HG03378 (cell line): Measurements from ENCODE around the gene SLCO2B1.

Experiments used
- ATAC-seq: cut with Tn5 transposase; IDR thresholded peaks from one replicate; pipeline ENCODE4 v1.9.1; 2021; ENCODE audit warnings: mild to moderate bottlenecking, moderate library complexity; ENCODE audit not compliant: unreplicated experiment

The SLCO2B1 gene

GRCh38 chr11:75161506-75162095 is 10.7 kb downstream of the SLCO2B1 start:
- no peak for ATAC-seq

- ATAC-seq = no peak
These were observed 12.0 kb downstream of the SLCO2B1 start for GRCh38 chr11:75162954-75163353.

DNA sequence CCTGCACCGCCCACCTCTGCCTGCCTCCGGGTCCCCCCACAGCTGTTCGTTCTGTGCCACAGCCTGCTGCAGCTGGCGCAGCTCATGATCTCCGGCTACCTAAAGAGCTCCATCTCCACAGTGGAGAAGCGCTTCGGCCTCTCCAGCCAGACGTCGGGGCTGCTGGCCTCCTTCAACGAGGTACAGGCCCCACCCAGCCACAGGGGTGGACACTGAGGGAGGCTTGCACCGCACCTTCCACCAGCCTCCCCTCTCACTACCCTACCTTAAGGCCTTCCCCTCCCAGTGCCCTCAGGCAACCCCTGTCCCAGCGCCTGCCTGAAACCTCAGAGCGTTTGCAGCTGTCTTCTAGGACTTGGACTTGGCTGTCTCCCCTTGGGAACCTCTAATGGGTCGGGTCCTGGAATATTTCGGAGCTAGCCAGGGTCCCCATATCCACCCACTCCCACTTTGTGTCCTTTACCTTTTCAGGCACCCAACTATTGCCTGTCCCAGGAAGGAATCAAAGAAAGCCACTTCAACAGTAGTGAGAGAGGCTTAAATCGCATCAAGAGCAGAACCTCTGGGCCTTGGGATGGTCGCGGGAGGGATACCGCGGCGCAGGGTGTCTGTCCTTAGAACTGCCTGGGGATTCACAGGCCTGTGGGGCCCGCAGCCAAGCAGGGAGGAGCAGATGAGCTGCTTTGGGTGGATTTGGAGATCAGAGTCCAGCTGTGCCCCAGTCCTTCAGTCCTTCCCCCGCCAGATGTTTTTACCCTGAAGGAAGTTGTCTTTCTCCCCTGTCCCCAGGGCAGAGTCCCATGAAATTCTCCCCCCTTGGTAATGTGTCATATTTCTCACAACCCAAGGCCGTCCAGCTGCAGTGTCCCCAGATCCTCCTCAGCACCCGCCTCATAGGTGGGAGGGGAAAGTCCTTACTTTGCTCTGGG is 13.3 kb downstream of the SLCO2B1 start:
- ATAC-seq = no peak

GRCh38 chr11:75165721-75166120 is 14.8 kb downstream of the SLCO2B1 start:
- ATAC-seq = no peak

DNA sequence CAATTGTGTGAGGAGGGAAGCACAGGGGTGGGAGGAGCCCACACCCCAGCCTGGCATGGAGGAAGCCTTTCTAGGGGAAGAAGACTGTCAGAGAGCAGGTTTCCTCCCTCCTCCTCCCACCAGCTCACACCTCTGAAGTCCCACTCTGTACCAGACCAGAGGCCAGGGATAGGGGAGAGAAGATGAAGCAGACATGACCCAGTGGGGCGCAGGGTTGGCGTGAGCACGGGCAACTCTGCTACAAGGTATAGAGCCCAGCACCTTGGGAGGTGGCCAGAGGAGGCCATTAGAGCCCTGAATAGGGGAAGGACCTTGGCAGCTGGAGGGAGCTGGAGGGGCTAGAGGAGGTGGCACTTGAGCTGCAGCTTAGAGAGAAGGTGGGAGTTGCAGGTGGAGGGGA is 15.9 kb downstream of the SLCO2B1 start:
- ATAC-seq = no peak

GRCh38 chr11:75167617-75168016 is 16.7 kb downstream of the SLCO2B1 start:
- no peak for ATAC-seq

- no peak for ATAC-seq
These were observed 18.4 kb downstream of the SLCO2B1 start for GRCh38 chr11:75169101-75169885.

DNA sequence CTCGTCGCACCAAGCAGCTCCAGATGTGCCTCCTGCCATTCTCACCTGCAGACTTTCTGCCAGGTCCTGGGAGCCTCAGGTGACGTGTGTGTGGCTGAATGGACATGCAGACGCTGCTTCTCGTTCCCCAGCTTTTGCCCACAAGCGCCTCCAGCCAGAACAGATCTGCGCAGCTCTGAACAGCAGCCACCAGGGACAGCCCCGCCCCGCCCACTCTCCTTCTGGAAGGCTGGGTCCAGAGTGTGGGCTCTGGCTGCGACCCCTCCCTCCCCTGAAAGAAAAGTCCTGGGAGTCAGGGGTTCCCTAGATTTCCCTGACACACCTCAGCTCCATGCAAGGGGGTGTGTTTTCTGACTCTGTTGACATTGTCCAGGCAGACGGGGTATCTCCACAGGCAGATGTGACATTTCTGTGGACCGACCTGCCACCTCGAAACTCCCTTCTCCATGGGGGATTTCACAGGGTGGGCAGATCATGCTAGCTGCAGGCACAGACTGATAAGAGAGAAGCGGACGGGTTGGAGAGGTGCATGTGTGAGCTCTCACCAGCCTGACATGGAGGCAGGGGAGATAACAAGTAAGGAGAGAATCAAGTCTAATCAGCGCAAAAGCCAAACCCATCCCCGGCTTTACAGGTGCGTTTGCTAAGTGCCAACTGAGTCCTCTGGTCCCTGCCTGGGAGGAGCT is 19.8 kb downstream of the SLCO2B1 start:
- no peak for ATAC-seq

DNA sequence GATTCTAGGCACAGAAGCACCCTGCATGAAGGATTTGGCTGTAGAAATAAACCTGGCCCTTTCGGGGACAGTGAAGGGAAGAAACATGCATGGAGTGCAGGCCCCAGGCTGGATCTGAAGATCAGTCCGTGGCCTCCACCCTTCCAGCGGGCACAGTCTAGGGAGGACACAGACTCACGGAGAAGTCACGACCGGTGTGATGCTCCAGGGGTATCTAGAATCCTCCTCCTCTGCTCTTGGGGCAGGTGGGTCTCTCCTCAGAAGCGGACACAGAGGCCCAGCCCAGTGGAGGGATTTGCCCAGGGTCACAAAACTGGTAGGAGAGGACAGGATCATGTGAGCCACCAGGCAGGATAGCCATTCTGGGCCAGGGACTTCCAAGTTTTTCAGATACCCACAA is 22.4 kb downstream of the SLCO2B1 start:
- ATAC-seq = no peak

DNA sequence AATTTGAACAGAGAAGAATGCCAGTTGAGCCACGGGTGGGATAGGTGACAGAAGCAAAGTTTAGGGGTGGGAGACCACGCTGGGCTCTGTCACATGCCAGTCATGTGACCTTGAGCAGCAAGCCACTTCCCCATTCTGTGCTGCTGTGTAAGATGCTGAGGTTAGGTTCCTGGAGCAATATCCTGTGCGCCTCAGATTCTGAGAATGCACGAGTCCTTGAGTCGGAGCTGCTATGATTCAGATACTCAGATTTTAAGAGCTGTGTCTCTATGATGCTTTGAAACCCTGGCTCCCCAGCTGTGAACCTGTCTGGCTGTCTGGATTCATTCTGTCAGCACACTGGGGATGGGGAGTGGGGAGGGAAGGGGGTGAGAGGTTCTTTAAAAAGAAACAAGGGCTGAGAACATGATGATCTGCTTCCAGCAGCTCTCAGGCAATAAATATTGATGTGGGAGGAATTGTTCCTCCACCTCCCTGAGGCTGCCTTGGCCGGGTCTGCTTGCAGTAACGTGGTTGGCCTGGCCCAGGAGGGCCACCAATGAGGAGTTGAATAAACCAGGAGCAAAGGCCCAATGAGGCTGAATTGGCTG is 24.0 kb downstream of the SLCO2B1 start:
- ATAC-seq = no peak

DNA sequence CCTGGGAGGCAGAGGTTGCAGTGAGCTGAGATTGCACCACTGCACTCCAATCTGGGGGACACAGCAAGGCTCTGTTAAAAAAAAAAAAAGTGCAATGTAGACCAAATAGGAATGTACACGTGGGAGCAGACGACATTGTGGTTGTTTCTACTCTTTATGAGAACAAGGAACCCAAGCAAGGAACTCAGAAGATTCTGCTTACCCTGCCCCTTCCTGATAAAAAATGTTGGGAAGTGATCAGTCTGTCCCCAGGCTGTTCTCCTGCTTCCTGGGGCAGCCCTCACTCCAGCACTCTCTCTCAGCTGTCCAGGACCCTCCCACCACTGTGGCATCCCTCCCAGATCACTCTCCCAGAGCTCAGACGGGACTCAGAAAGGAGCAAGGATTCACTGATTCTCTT is 31.8 kb downstream of the SLCO2B1 start:
- ATAC-seq = no peak

- ATAC-seq = no peak
These were observed 33.1 kb downstream of the SLCO2B1 start for GRCh38 chr11:75184051-75184450.

- no peak for ATAC-seq
These were observed 34.0 kb downstream of the SLCO2B1 start for GRCh38 chr11:75184757-75185425.

GRCh38 chr11:75185866-75186265 is 35.0 kb downstream of the SLCO2B1 start:
- no peak for ATAC-seq

- ATAC-seq = no peak
These were observed 36.1 kb downstream of the SLCO2B1 start for GRCh38 chr11:75186999-75187398.

DNA sequence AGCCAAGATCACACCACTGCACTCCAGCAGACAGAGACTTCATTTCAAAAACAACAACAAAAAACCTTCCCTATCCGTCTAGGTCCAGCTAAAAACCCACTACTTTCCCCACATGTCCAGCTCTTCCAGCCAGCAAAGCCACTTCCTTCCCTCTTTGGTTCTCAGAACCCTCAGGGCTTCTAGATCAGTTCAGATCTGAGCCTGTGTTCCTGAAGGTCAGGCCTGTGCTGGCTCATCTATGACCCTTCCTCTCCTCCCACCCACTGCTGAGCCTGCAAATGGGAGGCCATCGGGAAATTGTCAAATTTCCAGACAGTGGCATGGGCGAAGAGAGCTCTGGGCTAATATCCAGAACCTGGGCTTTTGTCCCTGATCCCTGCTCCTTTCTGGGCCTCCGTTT is 37.8 kb downstream of the SLCO2B1 start:
- no peak for ATAC-seq

GRCh38 chr11:75189108-75189507 is 38.2 kb downstream of the SLCO2B1 start:
- no peak for ATAC-seq

DNA sequence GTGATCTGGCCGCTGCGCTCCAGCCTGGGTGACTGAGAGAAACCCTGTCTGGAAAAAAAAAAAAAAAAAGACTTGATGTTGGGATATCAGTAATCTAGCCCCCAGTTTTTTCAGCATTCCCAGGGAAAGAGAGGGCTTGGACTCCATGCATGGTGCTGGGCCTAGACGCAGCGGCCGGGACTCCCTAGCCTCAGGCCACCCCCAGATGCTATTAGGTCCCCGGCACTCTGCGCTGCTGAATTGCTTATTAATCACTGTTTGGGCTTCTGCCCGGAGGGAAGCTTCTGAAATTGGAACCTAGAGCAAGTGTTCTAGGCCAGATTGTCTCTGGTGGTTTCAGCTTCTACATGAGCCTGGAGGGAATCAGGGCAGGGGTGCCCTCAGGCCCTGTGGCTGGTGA is 39.0 kb downstream of the SLCO2B1 start:
- ATAC-seq = no peak

DNA sequence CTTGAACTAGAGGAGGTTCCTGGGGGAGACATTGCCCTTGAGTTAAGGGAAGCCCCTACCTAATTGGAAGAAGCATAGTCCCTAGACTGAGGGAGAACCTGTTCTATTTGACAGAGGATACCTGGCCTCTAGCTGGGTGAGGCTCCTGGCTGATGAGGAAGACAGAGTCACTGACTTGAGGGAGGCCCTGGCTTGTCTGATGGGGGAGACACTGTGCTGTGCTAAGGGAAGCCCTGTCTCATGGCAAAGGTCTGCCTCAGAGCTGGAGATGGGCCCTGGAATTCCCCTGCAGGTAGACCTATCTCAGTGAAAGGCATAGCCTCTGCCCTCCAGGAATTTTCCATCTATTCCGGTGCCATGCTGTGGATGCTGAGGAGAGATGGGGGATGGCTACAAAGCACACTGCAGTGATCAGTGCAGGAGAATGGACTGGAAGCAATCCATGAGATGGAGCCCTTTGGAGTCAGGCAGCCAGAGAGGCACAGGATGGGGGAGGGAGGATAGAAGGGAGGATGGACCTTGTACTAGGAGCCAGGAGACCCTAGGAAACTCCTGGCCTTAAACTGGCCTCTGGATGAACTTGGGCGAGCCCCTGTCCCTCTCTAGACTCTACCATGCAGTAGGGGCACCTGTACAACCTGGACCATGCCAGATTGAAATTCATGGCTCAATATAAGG is 39.9 kb downstream of the SLCO2B1 start:
- ATAC-seq = no peak

- ATAC-seq = no peak
These were observed 40.4 kb downstream of the SLCO2B1 start for GRCh38 chr11:75191330-75191717.
